Liver (tissue), 9 donors: Measurements from ENCODE around the gene BLVRA. TPM values are rescaled to one million over a fixed set of nuclear protein-coding genes. Genes with fewer than 3 reads are reported as not detected.
A peak's percentile ranks its signal among the peaks of the same experiment; 100 is the strongest.
"Not testable (repeated sequence)": the region's sequence is repeated elsewhere in the genome, so short reads cannot be mapped to it uniquely, and the experiment has no call there.

Experiments used
- DNase-seq: peaks from one replicate; pipeline ENCODE4 v3.0.0-alpha.2; 2017; ENCODE audit warnings: low spot score
- H3K27ac ChIP-seq, 2 donors: one replicate each; pipeline ENCODE4 v1.7.0; 2013; ENCODE audit warnings: inconsistent platforms in 2 of 2, low read length in 2 of 2, control low read depth in 1 of 2, low read depth in 1 of 2, mild to moderate bottlenecking in 1 of 2
- H3K27me3 ChIP-seq, 4 donors: one replicate each; pipeline versions ENCODE4 v1.6.1 to v1.7.0; 2013; ENCODE audit warnings: low read length in 3 of 4, inconsistent platforms in 1 of 4, mild to moderate bottlenecking in 1 of 4, moderate library complexity in 1 of 4; ENCODE audit not compliant: control insufficient read depth in 4 of 4, insufficient read depth in 4 of 4
- H3K36me3 ChIP-seq, 4 donors: one replicate each; pipeline versions ENCODE4 v1.6.1 to v1.7.0; 2013; ENCODE audit warnings: low read length in 3 of 4, mild to moderate bottlenecking in 3 of 4, low read depth in 1 of 4, moderate library complexity in 1 of 4; ENCODE audit not compliant: control insufficient read depth in 4 of 4, insufficient read depth in 3 of 4
- H3K4me1 ChIP-seq, 4 donors: one replicate each; pipeline versions ENCODE4 v1.6.1 to v1.7.0; 2013; ENCODE audit warnings: low read length in 3 of 4, mild to moderate bottlenecking in 3 of 4, moderate library complexity in 1 of 4; ENCODE audit not compliant: control insufficient read depth in 4 of 4, insufficient read depth in 4 of 4
- H3K4me3 ChIP-seq, 3 donors: one replicate each; pipeline versions ENCODE4 v1.6.1 to v1.7.0; 2013; ENCODE audit warnings: low read length in 3 of 3, control low read depth in 1 of 3, low read depth in 1 of 3, mild to moderate bottlenecking in 1 of 3
- H3K9ac ChIP-seq, 2 donors: one replicate each; pipeline ENCODE4 v1.7.0; 2013; ENCODE audit warnings: low read length in 2 of 2, mild to moderate bottlenecking in 2 of 2, moderate library complexity in 2 of 2, control low read depth in 1 of 2, low read depth in 1 of 2
- H3K9me3 ChIP-seq, 4 donors: one replicate each; pipeline versions ENCODE4 v1.6.1 to v1.7.0; 2013; ENCODE audit warnings: low read length in 3 of 4; ENCODE audit not compliant: control insufficient read depth in 4 of 4
- FOXA1 ChIP-seq: IDR thresholded peaks from 2 replicates; pipeline ENCODE4 v1.6.1; 2016; ENCODE audit warnings: antibody characterized with exemption
- GABPA ChIP-seq, 2 donors: IDR thresholded peaks in 1 of 2; conservative IDR thresholded peaks in 1 of 2; 2 replicates each; pipeline ENCODE4 v1.6.1; 2016; ENCODE audit warnings: antibody characterized with exemption in 2 of 2, mild to moderate bottlenecking in 1 of 2, moderate library complexity in 1 of 2
- HNF4A ChIP-seq, 2 donors: conservative IDR thresholded peaks; 2 replicates each; pipeline ENCODE4 v1.6.1; 2016; ENCODE audit warnings: antibody characterized with exemption in 2 of 2, mild to moderate bottlenecking in 2 of 2
- HNF4G ChIP-seq: IDR thresholded peaks from 2 replicates; pipeline ENCODE4 v1.6.1; 2016; ENCODE audit warnings: antibody characterized with exemption
- JUND ChIP-seq, 2 donors: IDR thresholded peaks; 2 replicates each; pipeline ENCODE4 v1.6.1; 2016; ENCODE audit warnings: antibody characterized with exemption in 2 of 2
- NR2F2 ChIP-seq: IDR thresholded peaks from 2 replicates; pipeline ENCODE4 v1.6.1; 2016; ENCODE audit warnings: antibody characterized with exemption
- RAD21 ChIP-seq, 2 donors: IDR thresholded peaks; 2 replicates each; pipeline ENCODE4 v1.6.1; 2016; ENCODE audit warnings: antibody characterized with exemption in 2 of 2, mild to moderate bottlenecking in 2 of 2
- TAF1 ChIP-seq: conservative IDR thresholded peaks from 2 replicates; pipeline ENCODE4 v1.6.1; 2016; ENCODE audit warnings: antibody characterized with exemption, mild to moderate bottlenecking
- WGBS: extraction: QIAGEN DNeasy Blood & Tissue Kit; methylation state at CpG from one replicate; pipeline ENCODE4 v1.1.7; 2013; 5-methylcytosine and 5-hydroxymethylcytosine counted together
- polyA plus RNA-seq, 2 donors: library from polyadenylated mRNA; stranded (reverse) in 1 of 2; unstranded in 1 of 2; fragments of 200-250 nt in 1 of 2; fragments of >200 nt in 1 of 2; fragmentation: Nextera tagmentation in 1 of 2; extraction: Ambion mirVana in 1 of 2; gene quantifications; one replicate each; pipeline versions ENCODE4 v1.2.1 to v1.2.3, GENCODE V29; 2013 to 2015
- total RNA-seq, 2 donors: library from RNA; depleted of rRNA; stranded (reverse); fragments of >200 nt; gene quantifications; one replicate each; pipeline ENCODE4 v1.2.3, GENCODE V29; 2014
- TF ChIP-seq, protein P1 (sequence below): IDR thresholded peaks from 2 replicates; pipeline ENCODE4 v1.6.1; 2016; ENCODE audit warnings: antibody characterized with exemption
- TF ChIP-seq, protein P2 (sequence below): IDR thresholded peaks from 2 replicates; pipeline ENCODE4 v1.6.1; 2016; ENCODE audit warnings: antibody characterized with exemption
- TF ChIP-seq, protein P3 (sequence below): IDR thresholded peaks from 2 replicates; pipeline ENCODE4 v1.6.1; 2016; ENCODE audit warnings: antibody characterized with exemption, mild to moderate bottlenecking
- donor health status: healthy.
- donor health status: healthy.
- donor health status: healthy.
- donor health status: healthy.
- donor health status: healthy.

Gene BLVRA, protein sequence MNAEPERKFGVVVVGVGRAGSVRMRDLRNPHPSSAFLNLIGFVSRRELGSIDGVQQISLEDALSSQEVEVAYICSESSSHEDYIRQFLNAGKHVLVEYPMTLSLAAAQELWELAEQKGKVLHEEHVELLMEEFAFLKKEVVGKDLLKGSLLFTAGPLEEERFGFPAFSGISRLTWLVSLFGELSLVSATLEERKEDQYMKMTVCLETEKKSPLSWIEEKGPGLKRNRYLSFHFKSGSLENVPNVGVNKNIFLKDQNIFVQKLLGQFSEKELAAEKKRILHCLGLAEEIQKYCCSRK
- total RNA-seq (10 to 100 TPM in 1 of 2 donors, 1 to 10 TPM in 1; 5.1 to 23.5 TPM), polyA plus RNA-seq (1 to 10 TPM; 6.1 to 7.4 TPM)

DNA sequence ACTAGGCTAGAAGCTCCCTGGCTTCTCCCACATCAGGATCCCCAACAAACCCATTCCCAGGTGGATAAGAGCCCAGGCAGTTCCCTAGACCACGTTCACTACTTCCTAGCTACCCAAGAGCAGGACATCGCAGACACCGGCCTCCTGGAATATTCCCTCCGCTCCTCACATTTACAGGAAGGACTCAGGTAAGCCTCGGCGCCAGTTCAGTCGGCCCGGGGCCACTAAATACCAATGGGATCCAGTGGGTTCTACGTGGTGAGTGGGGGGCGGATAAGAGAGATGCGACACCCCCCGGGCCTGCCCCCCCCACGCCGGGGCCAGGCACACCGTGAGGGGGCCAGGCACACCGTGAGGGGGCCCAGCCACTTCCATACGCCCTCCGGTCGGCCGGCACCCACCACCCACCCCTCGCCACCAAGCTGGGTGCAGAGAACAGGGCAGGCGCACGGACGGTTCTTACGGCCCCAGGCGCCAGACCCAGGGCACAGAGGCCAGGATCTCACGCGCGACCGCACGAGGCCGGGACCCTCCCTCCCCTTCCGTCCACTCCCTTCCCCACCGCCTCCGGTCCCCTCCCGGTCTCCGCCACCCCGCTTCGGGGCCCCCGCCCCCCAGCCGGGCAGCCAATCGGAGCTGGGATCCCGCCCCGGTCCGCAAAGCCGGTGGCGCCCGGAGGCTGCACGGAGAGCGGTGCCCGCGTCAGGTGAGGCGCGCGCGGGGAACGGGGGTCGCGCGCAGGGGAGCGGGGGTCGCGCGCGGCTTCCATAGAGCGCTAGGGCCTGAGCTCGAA, at the start of gene BLVRA:
Gene BLVRA, plus strand, starts transcription at position 652 of the 793 bp plus-strand sequence. CDS start 12,479 bp downstream, outside the sequence.
- Histone ChIP-seq H3K36me3 (no peaks in the 10 kb centered on the region), H3K4me1 (peaks cover 0 to 10% (median 4%) of the 10 kb centered on the region in 4 donors), H3K4me3 (peak within 1 kb of the TSS; percentile 58 to 85 (median 79)), H3K27me3 (no peaks in the 10 kb centered on the region), H3K27ac (peak within 1 kb of the TSS; percentile 54), H3K9ac (peak within 1 kb of the TSS; percentile 16 to 78), H3K9me3 (no peaks in the 10 kb centered on the region)
- 8% methylated on average over 67 of the region's 67 CpGs for WGBS
- peak; percentile 76 for DNase-seq
- TF ChIP-seq, protein P1, sequence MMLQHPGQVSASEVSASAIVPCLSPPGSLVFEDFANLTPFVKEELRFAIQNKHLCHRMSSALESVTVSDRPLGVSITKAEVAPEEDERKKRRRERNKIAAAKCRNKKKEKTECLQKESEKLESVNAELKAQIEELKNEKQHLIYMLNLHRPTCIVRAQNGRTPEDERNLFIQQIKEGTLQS = no peak
- TF ChIP-seq RAD21 (IDR thresholded peaks at IDR 0.05) = no peak
- TF ChIP-seq JUND (IDR thresholded peaks at IDR 0.05) = no peak
- TF ChIP-seq, protein P2, sequence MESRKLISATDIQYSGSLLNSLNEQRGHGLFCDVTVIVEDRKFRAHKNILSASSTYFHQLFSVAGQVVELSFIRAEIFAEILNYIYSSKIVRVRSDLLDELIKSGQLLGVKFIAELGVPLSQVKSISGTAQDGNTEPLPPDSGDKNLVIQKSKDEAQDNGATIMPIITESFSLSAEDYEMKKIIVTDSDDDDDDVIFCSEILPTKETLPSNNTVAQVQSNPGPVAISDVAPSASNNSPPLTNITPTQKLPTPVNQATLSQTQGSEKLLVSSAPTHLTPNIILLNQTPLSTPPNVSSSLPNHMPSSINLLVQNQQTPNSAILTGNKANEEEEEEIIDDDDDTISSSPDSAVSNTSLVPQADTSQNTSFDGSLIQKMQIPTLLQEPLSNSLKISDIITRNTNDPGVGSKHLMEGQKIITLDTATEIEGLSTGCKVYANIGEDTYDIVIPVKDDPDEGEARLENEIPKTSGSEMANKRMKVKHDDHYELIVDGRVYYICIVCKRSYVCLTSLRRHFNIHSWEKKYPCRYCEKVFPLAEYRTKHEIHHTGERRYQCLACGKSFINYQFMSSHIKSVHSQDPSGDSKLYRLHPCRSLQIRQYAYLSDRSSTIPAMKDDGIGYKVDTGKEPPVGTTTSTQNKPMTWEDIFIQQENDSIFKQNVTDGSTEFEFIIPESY = no peak
- TF ChIP-seq, protein P3, sequence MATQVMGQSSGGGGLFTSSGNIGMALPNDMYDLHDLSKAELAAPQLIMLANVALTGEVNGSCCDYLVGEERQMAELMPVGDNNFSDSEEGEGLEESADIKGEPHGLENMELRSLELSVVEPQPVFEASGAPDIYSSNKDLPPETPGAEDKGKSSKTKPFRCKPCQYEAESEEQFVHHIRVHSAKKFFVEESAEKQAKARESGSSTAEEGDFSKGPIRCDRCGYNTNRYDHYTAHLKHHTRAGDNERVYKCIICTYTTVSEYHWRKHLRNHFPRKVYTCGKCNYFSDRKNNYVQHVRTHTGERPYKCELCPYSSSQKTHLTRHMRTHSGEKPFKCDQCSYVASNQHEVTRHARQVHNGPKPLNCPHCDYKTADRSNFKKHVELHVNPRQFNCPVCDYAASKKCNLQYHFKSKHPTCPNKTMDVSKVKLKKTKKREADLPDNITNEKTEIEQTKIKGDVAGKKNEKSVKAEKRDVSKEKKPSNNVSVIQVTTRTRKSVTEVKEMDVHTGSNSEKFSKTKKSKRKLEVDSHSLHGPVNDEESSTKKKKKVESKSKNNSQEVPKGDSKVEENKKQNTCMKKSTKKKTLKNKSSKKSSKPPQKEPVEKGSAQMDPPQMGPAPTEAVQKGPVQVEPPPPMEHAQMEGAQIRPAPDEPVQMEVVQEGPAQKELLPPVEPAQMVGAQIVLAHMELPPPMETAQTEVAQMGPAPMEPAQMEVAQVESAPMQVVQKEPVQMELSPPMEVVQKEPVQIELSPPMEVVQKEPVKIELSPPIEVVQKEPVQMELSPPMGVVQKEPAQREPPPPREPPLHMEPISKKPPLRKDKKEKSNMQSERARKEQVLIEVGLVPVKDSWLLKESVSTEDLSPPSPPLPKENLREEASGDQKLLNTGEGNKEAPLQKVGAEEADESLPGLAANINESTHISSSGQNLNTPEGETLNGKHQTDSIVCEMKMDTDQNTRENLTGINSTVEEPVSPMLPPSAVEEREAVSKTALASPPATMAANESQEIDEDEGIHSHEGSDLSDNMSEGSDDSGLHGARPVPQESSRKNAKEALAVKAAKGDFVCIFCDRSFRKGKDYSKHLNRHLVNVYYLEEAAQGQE = no peak
- TF ChIP-seq GABPA (IDR thresholded peaks at IDR 0.05 in 1 of 2, conservative IDR thresholded peaks at IDR 0.05 in 1 of 2) = no peak
- TF ChIP-seq HNF4G = no peak
- no peak for TF ChIP-seq FOXA1
- no peak for TF ChIP-seq TAF1
- no peak for TF ChIP-seq HNF4A (conservative IDR thresholded peaks at IDR 0.05)

DNA sequence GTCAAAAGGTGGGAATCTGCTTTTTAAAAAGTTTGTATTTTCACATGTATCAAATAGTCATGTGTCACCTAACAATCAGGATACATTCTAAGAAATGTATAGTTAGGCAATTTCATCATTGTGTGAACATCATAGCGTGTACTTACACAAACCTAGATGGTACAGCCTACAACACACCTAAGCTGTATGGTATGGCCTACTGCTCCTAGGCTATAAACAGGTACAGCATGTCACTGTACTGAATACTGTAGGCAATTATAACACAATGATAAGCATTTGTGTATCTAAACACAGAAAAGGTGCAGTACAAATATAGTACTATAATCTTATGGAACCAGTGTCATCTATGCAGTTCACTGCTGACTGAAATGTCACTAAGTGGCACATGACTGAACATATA, 47.0 kb upstream of the BLVRA start:
- Histone ChIP-seq H3K4me1 (peaks cover 0 to 4% (median 2%) of the 10 kb centered on the region in 4 donors), H3K9ac (no peak overlapping the region), H3K27me3 (no peaks in the 10 kb centered on the region), H3K4me3 (no peak overlapping the region), H3K36me3 (peaks cover 0 to 2% (median under 1%) of the 10 kb centered on the region in 4 donors), H3K27ac (no peak overlapping the region), H3K9me3 (no peaks in the 10 kb centered on the region)
- 95% methylated on average over 1 of the region's 1 CpG for WGBS
- no peak for DNase-seq
- TF ChIP-seq NR2F2 = no peak

DNA sequence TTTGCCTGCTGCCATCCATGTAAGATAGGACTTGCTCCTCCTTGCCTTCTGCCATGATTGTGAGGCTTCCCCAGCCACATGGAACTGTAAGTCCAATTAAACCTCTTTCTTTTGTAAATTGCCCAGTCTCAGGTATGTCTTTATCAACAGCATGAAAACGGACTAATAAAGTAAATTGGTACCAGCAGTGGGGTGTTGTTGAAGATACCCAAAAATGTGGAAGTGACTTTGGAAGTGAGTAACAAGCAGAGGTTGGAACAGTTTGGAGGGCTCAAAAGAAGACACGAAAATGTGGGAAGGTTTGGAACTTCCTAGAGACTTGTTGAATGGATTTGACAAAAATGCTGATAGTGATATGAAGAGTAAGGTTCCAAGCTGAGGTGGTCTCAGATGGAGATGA, 42.5 kb upstream of the BLVRA start:
- not testable (repeated sequence) for H3K4me3 ChIP-seq, DNase-seq, H3K36me3 ChIP-seq, H3K9me3 ChIP-seq, H3K9ac ChIP-seq, H3K27ac ChIP-seq, H3K27me3 ChIP-seq, H3K4me1 ChIP-seq
- WGBS = 97% methylated on average over 2 of the region's 2 CpGs
